Neuronal stem cell (in vitro differentiated cells): Measurements from ENCODE around the gene CDH23.
A peak's percentile ranks its signal among the peaks of the same experiment; 100 is the strongest.

ENCODE experiments used
- DNase-seq: peaks from one replicate; pipeline ENCODE4 v3.0.0-alpha.2; 2013; ENCODE audit warnings: low spot score
- H2AFZ ChIP-seq: one replicate; pipeline ENCODE4 v1.6.1; 2013; ENCODE audit warnings: mild to moderate bottlenecking, low read length, inconsistent platforms
- H2AK5ac ChIP-seq: 2 replicates; pipeline ENCODE4 v1.6.1; 2013; ENCODE audit warnings: low read depth, mild to moderate bottlenecking, inconsistent platforms, low read length, moderate library complexity, mixed read lengths
- H2BK120ac ChIP-seq: 2 replicates; pipeline ENCODE4 v1.6.1; 2013; ENCODE audit warnings: low read depth, mild to moderate bottlenecking, inconsistent platforms, low read length, moderate library complexity, mixed read lengths
- H2BK12ac ChIP-seq: one replicate; pipeline ENCODE4 v1.6.1; 2013; ENCODE audit warnings: low read length, inconsistent platforms
- H2BK15ac ChIP-seq: 2 replicates; pipeline ENCODE4 v1.6.1; 2013; ENCODE audit warnings: mild to moderate bottlenecking, low read length, inconsistent platforms, mixed read lengths
- H2BK5ac ChIP-seq: one replicate; pipeline ENCODE4 v1.6.1; 2013; ENCODE audit warnings: inconsistent platforms, mild to moderate bottlenecking, low read length, moderate library complexity
- H3K14ac ChIP-seq: one replicate; pipeline ENCODE4 v1.6.1; 2013; ENCODE audit warnings: low read length, inconsistent platforms
- H3K18ac ChIP-seq: 2 replicates; pipeline ENCODE4 v1.6.1; 2013; ENCODE audit warnings: low read length, inconsistent platforms
- H3K23ac ChIP-seq: 2 replicates; pipeline ENCODE4 v1.6.1; 2013; ENCODE audit warnings: low read depth, mild to moderate bottlenecking, mixed read lengths, low read length, inconsistent platforms; ENCODE audit not compliant: poor library complexity
- H3K27ac ChIP-seq: replicated peaks from 3 replicates; pipeline ENCODE4 v1.5.1; 2013; ENCODE audit warnings: low read length, inconsistent platforms
- H3K27me3 ChIP-seq, 3 experiments: 2 replicates each; pipeline ENCODE4 v1.6.1; 2013; ENCODE audit warnings: low read length in 3 of 3, mild to moderate bottlenecking in 2 of 3, inconsistent platforms in 1 of 3, low read depth in 1 of 3, mixed read lengths in 1 of 3, moderate library complexity in 1 of 3; ENCODE audit not compliant: control insufficient read depth in 3 of 3, insufficient read depth in 3 of 3
- H3K36me3 ChIP-seq, 2 donors: replicated peaks in 1 of 2; 2 replicates each; pipeline ENCODE4 v1.6.1; 2013; ENCODE audit warnings: low read length in 2 of 2; ENCODE audit not compliant: control insufficient read depth in 2 of 2, insufficient read depth in 2 of 2
- H3K4ac ChIP-seq: 2 replicates; pipeline ENCODE4 v1.6.1; 2013; ENCODE audit warnings: inconsistent platforms, mild to moderate bottlenecking, low read length, moderate library complexity
- H3K4me1 ChIP-seq, 2 donors: 1 replicate in 1 of 2; 2 replicates in 1 of 2; pipeline ENCODE4 v1.6.1; 2013; ENCODE audit warnings: low read length in 2 of 2, low read depth in 1 of 2; ENCODE audit not compliant: control insufficient read depth in 2 of 2, insufficient read depth in 1 of 2
- H3K4me2 ChIP-seq: one replicate; pipeline ENCODE4 v1.6.1; 2013; ENCODE audit warnings: mild to moderate bottlenecking, low read length, inconsistent platforms; ENCODE audit not compliant: insufficient read depth, poor library complexity, severe bottlenecking
- H3K4me3 ChIP-seq, 2 donors: 2 replicates each; pipeline ENCODE4 v1.5.1; 2013; ENCODE audit warnings: low read length in 2 of 2, mild to moderate bottlenecking in 2 of 2, inconsistent platforms in 1 of 2, moderate library complexity in 1 of 2
- H3K79me1 ChIP-seq: one replicate; pipeline ENCODE4 v1.6.1; 2013; ENCODE audit warnings: low read depth, mild to moderate bottlenecking, inconsistent platforms, low read length, moderate library complexity
- H3K9ac ChIP-seq: one replicate; pipeline ENCODE4 v1.6.1; 2013; ENCODE audit warnings: mild to moderate bottlenecking, low read depth, low read length, inconsistent platforms; ENCODE audit not compliant: poor library complexity
- H3K9me3 ChIP-seq, 2 donors: replicated peaks in 1 of 2; 2 replicates each; pipeline versions ENCODE3 to v1.6.1; 2013; ENCODE audit warnings: low read length in 2 of 2, mild to moderate bottlenecking in 2 of 2, inconsistent platforms in 1 of 2, low read depth in 1 of 2, mixed read lengths in 1 of 2, moderate library complexity in 1 of 2; ENCODE audit not compliant: control insufficient read depth in 2 of 2, insufficient read depth in 1 of 2
- H4K8ac ChIP-seq: one replicate; pipeline ENCODE4 v1.6.1; 2013; ENCODE audit warnings: low read depth, mild to moderate bottlenecking, inconsistent platforms, low read length, moderate library complexity
- H4K91ac ChIP-seq: one replicate; pipeline ENCODE4 v1.6.1; 2013; ENCODE audit warnings: low read length, low read depth, mild to moderate bottlenecking, inconsistent platforms; ENCODE audit not compliant: poor library complexity
- WGBS, 2 donors: extraction: QIAGEN DNeasy Blood & Tissue Kit; methylation state at CpG; one replicate each; pipeline ENCODE4 v1.1.7; 2013; ENCODE audit warnings: missing lambda C conversion rate in 2 of 2, mixed read lengths in 1 of 2; ENCODE audit not compliant: insufficient read length in 2 of 2, insufficient replicate concordance in 1 of 2; ENCODE audit errors: extremely low coverage in 2 of 2; 5-methylcytosine and 5-hydroxymethylcytosine counted together

Gene CDH23

DNA sequence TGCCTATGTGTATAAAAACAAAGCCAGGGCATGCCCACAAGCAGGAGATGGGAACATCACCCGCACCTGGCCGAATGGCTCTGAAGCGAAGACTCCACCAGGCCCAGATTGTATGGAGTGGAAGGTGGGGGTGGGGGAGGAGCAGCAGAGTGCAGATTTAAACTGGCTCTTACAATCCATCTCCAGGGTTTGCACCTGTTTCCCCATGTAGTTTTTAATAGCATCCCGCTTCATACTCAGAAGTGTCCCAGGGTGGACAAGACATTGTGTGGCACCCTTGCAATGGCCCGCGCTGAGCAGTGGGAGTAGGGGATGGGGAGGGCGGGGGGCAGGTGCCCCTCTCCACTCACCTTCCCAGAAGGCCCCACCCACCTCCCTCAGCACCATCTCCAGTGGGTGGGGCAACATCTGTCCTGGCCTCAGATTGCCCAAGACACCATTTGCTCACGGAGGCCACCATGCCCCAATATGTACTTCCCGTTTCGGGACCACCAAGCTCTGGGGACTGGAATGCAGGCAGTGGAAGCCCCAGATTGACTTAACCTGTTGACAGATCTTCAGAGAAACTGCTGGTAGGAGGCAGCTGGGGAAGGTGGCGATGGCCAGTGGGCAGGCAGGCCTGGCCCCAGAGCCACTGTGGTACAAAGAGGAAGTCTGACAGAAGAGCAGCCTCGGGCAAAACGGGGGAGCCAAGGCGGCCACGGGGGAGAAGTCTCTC is 353.6 kb downstream of the CDH23 start:
- H2BK12ac ChIP-seq = no peak overlapping the region
- H3K9ac ChIP-seq = no peak overlapping the region
- no peak overlapping the region for H3K14ac ChIP-seq
- peaks cover 0 to 27% (median 0%) of the 10 kb centered on the region in 3 experiments for H3K27me3 ChIP-seq
- DNase-seq = no peak
- H2BK120ac ChIP-seq = no peak overlapping the region
- no peak overlapping the region for H3K4ac ChIP-seq
- H3K9me3 ChIP-seq = no peaks in the 10 kb centered on the region
- H4K91ac ChIP-seq = no peak overlapping the region
- no peaks in the 10 kb centered on the region for H3K36me3 ChIP-seq
- H2AK5ac ChIP-seq = peak overlapping the region; percentile 10
- H2BK5ac ChIP-seq = no peak overlapping the region
- no peak overlapping the region for H2AFZ ChIP-seq
- no peak overlapping the region for H3K4me2 ChIP-seq
- H3K18ac ChIP-seq = no peak overlapping the region
- no peak overlapping the region for H3K23ac ChIP-seq
- no peak overlapping the region for H4K8ac ChIP-seq
- no peak overlapping the region for H3K27ac ChIP-seq
- H3K79me1 ChIP-seq = no peaks in the 10 kb centered on the region
- no peak overlapping the region for H2BK15ac ChIP-seq
- no CpG with 5 or more reads among the region's 15 CpGs for WGBS, 2 donors
- no peak overlapping the region for H3K4me3 ChIP-seq
- peaks cover 4 to 10% of the 10 kb centered on the region in 2 donors for H3K4me1 ChIP-seq

DNA sequence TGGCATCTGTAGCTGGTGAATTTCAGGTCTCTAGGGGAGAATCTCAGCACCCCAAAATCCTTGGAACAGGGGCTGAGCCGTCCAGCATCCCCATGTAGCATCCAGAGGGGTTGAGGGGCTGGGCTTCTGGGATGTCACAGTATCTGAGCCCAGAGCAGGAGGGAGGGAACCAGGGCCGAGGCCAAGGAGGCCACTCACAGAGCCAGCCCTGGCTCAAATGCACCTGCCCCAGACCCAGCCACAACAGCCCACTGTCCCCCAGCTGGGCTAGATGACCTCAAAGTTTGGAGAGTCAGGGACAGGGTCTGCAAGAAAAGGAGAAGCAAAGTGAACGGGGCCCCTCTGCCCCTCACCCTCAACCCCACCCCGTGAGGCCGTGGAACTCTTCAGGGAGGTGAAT is 354.3 kb downstream of the CDH23 start:
- no peak overlapping the region for H2BK5ac ChIP-seq
- H3K4me2 ChIP-seq = no peak overlapping the region
- no peak overlapping the region for H4K91ac ChIP-seq
- no peak overlapping the region for H2BK12ac ChIP-seq
- H3K79me1 ChIP-seq = no peaks in the 10 kb centered on the region
- H2BK15ac ChIP-seq = no peak overlapping the region
- no CpG with 5 or more reads among the region's 5 CpGs for WGBS, 2 donors
- no peaks in the 10 kb centered on the region for H3K9me3 ChIP-seq
- H3K14ac ChIP-seq = no peak overlapping the region
- H4K8ac ChIP-seq = no peak overlapping the region
- peak overlapping the region; percentile 10 for H2AK5ac ChIP-seq
- H2AFZ ChIP-seq = no peak overlapping the region
- peaks cover 4 to 10% of the 10 kb centered on the region in 2 donors for H3K4me1 ChIP-seq
- no peak overlapping the region for H3K23ac ChIP-seq
- H3K18ac ChIP-seq = no peak overlapping the region
- no peak overlapping the region for H3K9ac ChIP-seq
- no peak overlapping the region for H3K4me3 ChIP-seq
- no peak for DNase-seq
- H3K36me3 ChIP-seq = no peaks in the 10 kb centered on the region
- no peak overlapping the region for H3K4ac ChIP-seq
- peaks cover 0 to 32% (median 0%) of the 10 kb centered on the region in 3 experiments for H3K27me3 ChIP-seq
- no peak overlapping the region for H3K27ac ChIP-seq
- no peak overlapping the region for H2BK120ac ChIP-seq

DNA sequence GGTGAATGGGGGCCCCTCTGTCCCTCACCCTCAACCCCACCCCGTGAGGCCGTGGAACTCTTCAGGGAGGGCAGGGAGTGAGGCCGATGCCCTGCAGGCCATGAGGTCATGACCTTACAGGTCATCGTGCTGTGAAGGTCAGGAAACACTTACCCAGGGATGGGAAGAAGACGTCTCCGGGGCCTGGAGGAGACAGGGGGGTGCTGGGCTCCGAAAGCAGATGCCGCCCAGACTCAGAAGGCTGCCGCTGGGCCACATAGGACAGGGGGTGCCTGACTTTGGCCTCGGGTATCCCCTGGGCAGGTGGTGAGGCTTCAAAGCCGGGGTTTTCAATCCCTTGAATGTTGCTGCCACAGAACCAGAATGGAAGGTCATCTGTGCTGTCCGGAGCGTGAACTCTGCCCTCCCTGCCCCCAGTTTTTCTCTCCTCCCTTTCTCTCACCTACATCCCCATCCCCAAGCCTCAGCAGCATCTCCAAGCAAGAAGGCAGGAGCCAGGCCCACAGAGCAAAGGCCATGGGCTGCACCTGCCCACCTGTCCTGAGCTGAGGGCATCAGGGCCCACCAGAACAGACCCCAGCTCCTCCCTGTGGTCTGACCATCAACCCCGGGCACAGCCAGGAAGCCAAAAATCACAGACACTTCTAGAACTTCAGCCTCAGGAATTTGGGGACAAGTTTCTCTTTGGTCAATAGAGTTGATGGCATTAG is 354.9 kb downstream of the CDH23 start:
- Histone ChIP-seq H3K9me3 (no peaks in the 10 kb centered on the region), H3K27me3 (peaks cover 0 to 39% (median 0%) of the 10 kb centered on the region in 3 experiments), H2BK5ac (no peak overlapping the region), H3K9ac (no peak overlapping the region), H3K18ac (no peak overlapping the region), H3K4ac (no peak overlapping the region), H4K8ac (no peak overlapping the region), H3K27ac (no peak overlapping the region), H3K36me3 (no peaks in the 10 kb centered on the region), H3K4me3 (no peak overlapping the region), H3K23ac (no peak overlapping the region), H2AFZ (no peak overlapping the region), H4K91ac (no peak overlapping the region), H3K4me2 (no peak overlapping the region), H2BK12ac (no peak overlapping the region), H3K4me1 (peaks cover 4 to 9% of the 10 kb centered on the region in 2 donors), H3K14ac (no peak overlapping the region), H2AK5ac (no peak overlapping the region), H2BK15ac (no peak overlapping the region), H2BK120ac (no peak overlapping the region), H3K79me1 (no peaks in the 10 kb centered on the region)
- WGBS, 2 donors = no CpG with 5 or more reads among the region's 14 CpGs
- DNase-seq = no peak

DNA sequence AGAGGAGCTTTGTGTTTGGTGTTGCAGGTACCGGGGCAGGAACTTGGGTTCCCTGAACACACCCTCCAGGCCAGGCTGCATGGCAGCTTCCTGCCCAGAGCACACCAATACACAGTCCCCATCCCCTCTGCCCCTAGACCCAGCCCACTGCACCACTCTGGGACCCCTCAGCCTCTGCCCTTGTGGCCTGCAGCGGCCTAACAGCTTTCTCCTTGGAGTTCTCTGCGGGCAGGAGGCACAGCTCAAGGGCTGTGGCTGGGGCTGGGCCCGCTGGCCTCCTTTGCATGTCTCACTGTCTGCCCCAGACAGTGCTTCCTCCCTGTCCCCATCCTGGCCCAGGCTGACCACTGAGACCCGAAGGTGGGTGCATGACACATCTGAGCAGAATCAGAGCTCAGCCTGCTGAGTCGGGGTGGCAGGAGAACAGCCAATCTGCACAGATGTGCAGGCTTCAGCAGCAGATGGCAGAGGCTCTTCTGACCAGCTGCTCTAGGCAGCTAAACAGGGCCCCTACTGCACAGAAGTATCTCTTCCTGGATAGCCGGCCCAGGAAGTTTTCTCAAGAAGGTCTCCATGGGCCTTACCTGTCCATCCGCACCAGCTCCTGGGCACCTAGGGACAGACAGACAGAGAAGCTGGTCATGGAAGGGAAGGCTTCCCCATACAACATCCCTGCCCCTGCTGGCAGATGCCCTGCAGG is 355.8 kb downstream of the CDH23 start:
- peaks cover 4 to 12% of the 10 kb centered on the region in 2 donors for H3K4me1 ChIP-seq
- no peak overlapping the region for H3K27ac ChIP-seq
- H3K27me3 ChIP-seq = peaks cover 0 to 48% (median 0%) of the 10 kb centered on the region in 3 experiments
- H4K8ac ChIP-seq = no peak overlapping the region
- no peak overlapping the region for H2AFZ ChIP-seq
- DNase-seq = no peak
- no peak overlapping the region for H3K4me2 ChIP-seq
- no peaks in the 10 kb centered on the region for H3K36me3 ChIP-seq
- no peak overlapping the region for H3K23ac ChIP-seq
- H3K79me1 ChIP-seq = no peaks in the 10 kb centered on the region
- H3K14ac ChIP-seq = peak overlapping the region; percentile 6
- H2BK12ac ChIP-seq = no peak overlapping the region
- H2BK15ac ChIP-seq = no peak overlapping the region
- no peak overlapping the region for H2AK5ac ChIP-seq
- H4K91ac ChIP-seq = no peak overlapping the region
- H3K9me3 ChIP-seq = no peaks in the 10 kb centered on the region
- WGBS, 2 donors = no CpG with 5 or more reads among the region's 8 CpGs
- H2BK120ac ChIP-seq = no peak overlapping the region
- no peak overlapping the region for H3K18ac ChIP-seq
- no peak overlapping the region for H3K4ac ChIP-seq
- no peak overlapping the region for H3K9ac ChIP-seq
- H3K4me3 ChIP-seq = no peak overlapping the region
- H2BK5ac ChIP-seq = no peak overlapping the region
